HepG2 (cell line): ENCODE results near the gene ITGAE. TPM values are rescaled to one million over a fixed set of nuclear protein-coding genes. Genes with fewer than 3 reads are reported as not detected.

Source experiments
- ERF ChIP-seq: IDR thresholded peaks from 2 replicates; pipeline ENCODE4 v1.6.1; 2018; ENCODE audit warnings: missing biosample characterization, missing genetic modification reagents
- HMGA1 ChIP-seq: sonication (generic); formaldehyde crosslinking; conservative IDR thresholded peaks from 2 replicates; pipeline ENCODE4 v1.4.0; 2020; ENCODE audit warnings: missing genetic modification reagents
- MBNL3 ChIP-seq: fragments of 250-450 bp; sonication (Bioruptor Pico); conservative IDR thresholded peaks from 2 replicates; pipeline ENCODE4 v1.8.0; 2022; ENCODE audit warnings: mild to moderate bottlenecking, inconsistent platforms
- NR1H2 ChIP-seq: sonication (generic); formaldehyde crosslinking; IDR thresholded peaks from 2 replicates; pipeline ENCODE4 v1.8.1; 2022; ENCODE audit warnings: low read depth, missing genetic modification reagents, borderline replicate concordance
- SNAPC2 ChIP-seq: sonication (generic); formaldehyde crosslinking; IDR thresholded peaks from 2 replicates; pipeline ENCODE4 v1.8.1; 2022; ENCODE audit warnings: mild to moderate bottlenecking, missing genetic modification reagents
- TEAD3 ChIP-seq: optimal IDR thresholded peaks from 2 replicates; pipeline ENCODE3; 2016; ENCODE audit warnings: borderline replicate concordance
- U2AF2 ChIP-seq: fragments of 200-400 bp; formaldehyde crosslinking; IDR thresholded peaks from 2 replicates; pipeline ENCODE4 v1.6.1; 2017; ENCODE audit warnings: low read depth, mild to moderate bottlenecking, low read length
- WIZ ChIP-seq: sonication (generic); formaldehyde crosslinking; IDR thresholded peaks from 2 replicates; pipeline ENCODE4 v1.5.1; 2020; ENCODE audit warnings: mild to moderate bottlenecking, missing genetic modification reagents
- ZBTB7A ChIP-seq: sonication (generic); formaldehyde crosslinking; IDR thresholded peaks from 2 replicates; pipeline ENCODE4 v1.8.0; 2022; ENCODE audit warnings: mild to moderate bottlenecking, missing genetic modification reagents
- ZMYM3 ChIP-seq: sonication (generic); formaldehyde crosslinking; IDR thresholded peaks from 2 replicates; pipeline ENCODE4 v1.5.1; 2020; ENCODE audit warnings: mild to moderate bottlenecking, missing genetic modification reagents
- ZNF468 ChIP-seq: sonication (generic); formaldehyde crosslinking; IDR thresholded peaks from 2 replicates; pipeline ENCODE4 v1.8.0; 2022; ENCODE audit warnings: mild to moderate bottlenecking, moderate library complexity, missing genetic modification reagents
- ZNF75D ChIP-seq: sonication (generic); formaldehyde crosslinking; IDR thresholded peaks from 2 replicates; pipeline ENCODE4 v1.8.1; 2023; ENCODE audit warnings: missing genetic modification reagents, mild to moderate bottlenecking, borderline replicate concordance
- ZSCAN22 ChIP-seq: sonication (generic); formaldehyde crosslinking; IDR thresholded peaks from 2 replicates; pipeline ENCODE4 v1.4.0; 2020; ENCODE audit warnings: mild to moderate bottlenecking, missing genetic modification reagents
- polyA plus RNA-seq, 8 experiments: library from polyadenylated mRNA; depleted of rRNA in 3 of 8; stranded (reverse) in 7 of 8; unstranded in 1 of 8; fragments of >200 nt; fragmentation: Illumina TruSeq in 4 of 8; extraction: Trizol in 4 of 8; gene quantifications; 2 replicates each; pipeline versions ENCODE4 v1.2.1 to v1.2.3, GENCODE V29; 2011 to 2016; ENCODE audit warnings: low read depth in 4 of 8, missing spikeins in 1 of 8, mixed read lengths in 1 of 8; ENCODE audit not compliant: insufficient read depth in 1 of 8
- total RNA-seq, 5 experiments: library from RNA; depleted of rRNA; stranded (reverse); fragments of >200 nt; fragmentation: Illumina TruSeq; extraction: Trizol; gene quantifications; 2 replicates each; pipeline ENCODE4 v1.2.3, GENCODE V29; 2016; ENCODE audit warnings: low read depth in 1 of 5
- TF ChIP-seq, protein P1 (sequence below): IDR thresholded peaks from 2 replicates; pipeline ENCODE4 v1.6.1; 2016; ENCODE audit warnings: control low read depth
- TF ChIP-seq, protein P2 (sequence below): IDR thresholded peaks from 2 replicates; pipeline ENCODE4 v1.6.1; 2018; ENCODE audit warnings: missing genetic modification reagents
- TF ChIP-seq, protein P3 (sequence below): sonication (generic); formaldehyde crosslinking; IDR thresholded peaks from 2 replicates; pipeline ENCODE4 v1.9.0; 2021; ENCODE audit warnings: missing genetic modification reagents, borderline replicate concordance
- TF ChIP-seq, protein P4 (sequence below): IDR thresholded peaks from 2 replicates; pipeline ENCODE4 v1.6.1; 2012; ENCODE audit warnings: inconsistent platforms
- TF ChIP-seq, protein P5 (sequence below): sonication (generic); formaldehyde crosslinking; IDR thresholded peaks from 2 replicates; pipeline ENCODE4 v1.5.0; 2020; ENCODE audit warnings: mild to moderate bottlenecking, missing genetic modification reagents, moderate library complexity
- TF ChIP-seq, protein P6 (sequence below): sonication (generic); formaldehyde crosslinking; IDR thresholded peaks from 2 replicates; pipeline ENCODE4 v1.5.0; 2020; ENCODE audit warnings: missing genetic modification reagents, mild to moderate bottlenecking, borderline replicate concordance

ITGAE gene
- total and polyA plus RNA-seq, 2 of the 13 experiments (the other 11 are each of a cell fraction or from before 2014, with no cell fraction given), result 42.3 to 49.0 TPM

DNA sequence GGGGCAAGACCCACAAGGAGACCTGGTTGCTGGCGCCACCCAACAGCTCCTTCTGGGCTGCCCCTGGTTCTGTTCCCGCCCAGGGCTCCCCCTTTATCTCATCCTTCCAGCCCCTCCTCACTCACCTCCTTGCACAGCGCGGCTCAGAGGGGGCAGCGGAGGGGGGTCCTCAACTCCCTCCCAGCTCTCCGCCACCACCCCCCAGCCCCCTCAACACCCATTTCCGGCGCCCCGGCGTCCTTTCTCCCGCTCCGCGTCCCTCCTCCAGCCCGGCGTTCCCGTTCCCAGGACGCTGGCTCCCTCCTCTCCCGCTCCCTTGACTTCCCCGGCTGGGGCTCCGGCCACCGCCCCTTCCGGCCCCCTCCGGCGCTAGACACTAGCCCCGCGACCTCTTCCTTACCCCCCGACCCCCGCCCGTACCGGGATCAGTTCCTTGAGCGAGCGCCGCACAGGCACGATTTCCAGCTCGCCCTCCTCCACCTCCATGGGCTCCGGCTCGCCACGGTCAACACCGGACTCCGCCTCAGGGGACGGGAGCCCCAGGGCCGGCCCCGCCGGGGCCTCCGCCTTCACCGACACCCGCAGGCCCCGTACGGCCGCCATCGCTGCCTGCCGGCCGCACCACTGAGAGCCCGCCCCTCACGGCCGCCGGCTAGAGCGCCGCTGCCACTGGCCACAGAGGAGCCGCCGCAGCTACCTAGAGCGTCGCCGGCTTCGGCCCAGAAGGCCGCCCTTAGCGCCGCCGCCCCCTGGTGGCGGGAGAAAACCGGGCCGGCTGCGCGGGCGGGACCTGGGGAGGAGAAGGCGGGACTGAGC, 44.8 kb upstream of the ITGAE start, which contains the start of gene NCBP3 (continued):
- TF ChIP-seq, protein P1, sequence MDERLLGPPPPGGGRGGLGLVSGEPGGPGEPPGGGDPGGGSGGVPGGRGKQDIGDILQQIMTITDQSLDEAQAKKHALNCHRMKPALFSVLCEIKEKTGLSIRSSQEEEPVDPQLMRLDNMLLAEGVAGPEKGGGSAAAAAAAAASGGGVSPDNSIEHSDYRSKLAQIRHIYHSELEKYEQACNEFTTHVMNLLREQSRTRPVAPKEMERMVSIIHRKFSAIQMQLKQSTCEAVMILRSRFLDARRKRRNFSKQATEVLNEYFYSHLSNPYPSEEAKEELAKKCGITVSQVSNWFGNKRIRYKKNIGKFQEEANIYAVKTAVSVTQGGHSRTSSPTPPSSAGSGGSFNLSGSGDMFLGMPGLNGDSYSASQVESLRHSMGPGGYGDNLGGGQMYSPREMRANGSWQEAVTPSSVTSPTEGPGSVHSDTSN (CRISPR knock-in tag), result no peak
- no peak for TF ChIP-seq ZSCAN22 (CRISPR knock-in tag)
- TF ChIP-seq ZNF75D (CRISPR knock-in tag), result peak; percentile 62; the same call in 1 of the 2 replicates
- TF ChIP-seq U2AF2, result no peak
- peak; percentile 62 for TF ChIP-seq ZMYM3 (CRISPR knock-in tag)
- TF ChIP-seq, protein P2, sequence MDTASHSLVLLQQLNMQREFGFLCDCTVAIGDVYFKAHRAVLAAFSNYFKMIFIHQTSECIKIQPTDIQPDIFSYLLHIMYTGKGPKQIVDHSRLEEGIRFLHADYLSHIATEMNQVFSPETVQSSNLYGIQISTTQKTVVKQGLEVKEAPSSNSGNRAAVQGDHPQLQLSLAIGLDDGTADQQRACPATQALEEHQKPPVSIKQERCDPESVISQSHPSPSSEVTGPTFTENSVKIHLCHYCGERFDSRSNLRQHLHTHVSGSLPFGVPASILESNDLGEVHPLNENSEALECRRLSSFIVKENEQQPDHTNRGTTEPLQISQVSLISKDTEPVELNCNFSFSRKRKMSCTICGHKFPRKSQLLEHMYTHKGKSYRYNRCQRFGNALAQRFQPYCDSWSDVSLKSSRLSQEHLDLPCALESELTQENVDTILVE (CRISPR knock-in tag), result peak; percentile 82; the same call in 1 of the 2 replicates
- TF ChIP-seq, protein P3, sequence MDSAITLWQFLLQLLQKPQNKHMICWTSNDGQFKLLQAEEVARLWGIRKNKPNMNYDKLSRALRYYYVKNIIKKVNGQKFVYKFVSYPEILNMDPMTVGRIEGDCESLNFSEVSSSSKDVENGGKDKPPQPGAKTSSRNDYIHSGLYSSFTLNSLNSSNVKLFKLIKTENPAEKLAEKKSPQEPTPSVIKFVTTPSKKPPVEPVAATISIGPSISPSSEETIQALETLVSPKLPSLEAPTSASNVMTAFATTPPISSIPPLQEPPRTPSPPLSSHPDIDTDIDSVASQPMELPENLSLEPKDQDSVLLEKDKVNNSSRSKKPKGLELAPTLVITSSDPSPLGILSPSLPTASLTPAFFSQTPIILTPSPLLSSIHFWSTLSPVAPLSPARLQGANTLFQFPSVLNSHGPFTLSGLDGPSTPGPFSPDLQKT (CRISPR knock-in tag), result no peak
- 0 out of 2 replicates have a peak, but pooled peaks have one; percentile 49 for TF ChIP-seq ZBTB7A (CRISPR knock-in tag)
- peak; percentile 57 for TF ChIP-seq TEAD3
- peak; percentile 95 for TF ChIP-seq ERF (CRISPR knock-in tag)
- TF ChIP-seq NR1H2 (CRISPR knock-in tag), result no peak
- TF ChIP-seq, protein P4, sequence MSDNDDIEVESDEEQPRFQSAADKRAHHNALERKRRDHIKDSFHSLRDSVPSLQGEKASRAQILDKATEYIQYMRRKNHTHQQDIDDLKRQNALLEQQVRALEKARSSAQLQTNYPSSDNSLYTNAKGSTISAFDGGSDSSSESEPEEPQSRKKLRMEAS, result peak; percentile 82
- TF ChIP-seq HMGA1, result no peak
- no peak; the same call in 1 of the 2 replicates for TF ChIP-seq SNAPC2 (CRISPR knock-in tag)
- TF ChIP-seq, protein P5, sequence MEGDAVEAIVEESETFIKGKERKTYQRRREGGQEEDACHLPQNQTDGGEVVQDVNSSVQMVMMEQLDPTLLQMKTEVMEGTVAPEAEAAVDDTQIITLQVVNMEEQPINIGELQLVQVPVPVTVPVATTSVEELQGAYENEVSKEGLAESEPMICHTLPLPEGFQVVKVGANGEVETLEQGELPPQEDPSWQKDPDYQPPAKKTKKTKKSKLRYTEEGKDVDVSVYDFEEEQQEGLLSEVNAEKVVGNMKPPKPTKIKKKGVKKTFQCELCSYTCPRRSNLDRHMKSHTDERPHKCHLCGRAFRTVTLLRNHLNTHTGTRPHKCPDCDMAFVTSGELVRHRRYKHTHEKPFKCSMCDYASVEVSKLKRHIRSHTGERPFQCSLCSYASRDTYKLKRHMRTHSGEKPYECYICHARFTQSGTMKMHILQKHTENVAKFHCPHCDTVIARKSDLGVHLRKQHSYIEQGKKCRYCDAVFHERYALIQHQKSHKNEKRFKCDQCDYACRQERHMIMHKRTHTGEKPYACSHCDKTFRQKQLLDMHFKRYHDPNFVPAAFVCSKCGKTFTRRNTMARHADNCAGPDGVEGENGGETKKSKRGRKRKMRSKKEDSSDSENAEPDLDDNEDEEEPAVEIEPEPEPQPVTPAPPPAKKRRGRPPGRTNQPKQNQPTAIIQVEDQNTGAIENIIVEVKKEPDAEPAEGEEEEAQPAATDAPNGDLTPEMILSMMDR (CRISPR knock-in tag), result peak; percentile 96
- no peak for TF ChIP-seq MBNL3
- no peak for TF ChIP-seq ZNF468 (CRISPR knock-in tag)
- TF ChIP-seq WIZ (CRISPR knock-in tag), result no peak
- TF ChIP-seq, protein P6, sequence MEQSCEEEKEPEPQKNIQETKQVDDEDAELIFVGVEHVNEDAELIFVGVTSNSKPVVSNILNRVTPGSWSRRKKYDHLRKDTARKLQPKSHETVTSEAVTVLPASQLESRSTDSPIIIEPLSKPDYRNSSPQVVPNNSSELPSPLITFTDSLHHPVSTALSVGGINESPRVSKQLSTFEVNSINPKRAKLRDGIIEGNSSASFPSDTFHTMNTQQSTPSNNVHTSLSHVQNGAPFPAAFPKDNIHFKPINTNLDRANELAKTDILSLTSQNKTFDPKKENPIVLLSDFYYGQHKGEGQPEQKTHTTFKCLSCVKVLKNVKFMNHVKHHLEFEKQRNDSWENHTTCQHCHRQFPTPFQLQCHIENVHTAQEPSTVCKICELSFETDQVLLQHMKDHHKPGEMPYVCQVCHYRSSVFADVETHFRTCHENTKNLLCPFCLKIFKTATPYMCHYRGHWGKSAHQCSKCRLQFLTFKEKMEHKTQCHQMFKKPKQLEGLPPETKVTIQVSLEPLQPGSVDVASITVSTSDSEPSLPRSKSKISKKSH (CRISPR knock-in tag), result peak; percentile 42; the same call in 1 of the 2 replicates
